Hepatocyte (in vitro differentiated cells): Measurements from ENCODE around the gene GABBR2.

Source experiments
- EZH2 ChIP-seq: fragments of 200-600 bp; sonication (generic); IDR thresholded peaks from 2 replicates; pipeline ENCODE4 v1.6.1; 2016; ENCODE audit warnings: antibody characterized with exemption, mild to moderate bottlenecking, borderline replicate concordance
- EZH2phosphoT487 ChIP-seq: fragments of 200-600 bp; sonication (generic); IDR thresholded peaks from one replicate; pipeline ENCODE4 v1.6.1; 2018; ENCODE audit warnings: antibody characterized with exemption, mild to moderate bottlenecking, low read depth, moderate library complexity; ENCODE audit not compliant: unreplicated experiment, severe bottlenecking
- TF ChIP-seq, protein P1 (sequence below): fragments of 200-600 bp; sonication (generic); IDR thresholded peaks from 2 replicates; pipeline ENCODE4 v1.5.1; 2016; ENCODE audit warnings: antibody characterized with exemption, mild to moderate bottlenecking; ENCODE audit not compliant: poor library complexity

DNA sequence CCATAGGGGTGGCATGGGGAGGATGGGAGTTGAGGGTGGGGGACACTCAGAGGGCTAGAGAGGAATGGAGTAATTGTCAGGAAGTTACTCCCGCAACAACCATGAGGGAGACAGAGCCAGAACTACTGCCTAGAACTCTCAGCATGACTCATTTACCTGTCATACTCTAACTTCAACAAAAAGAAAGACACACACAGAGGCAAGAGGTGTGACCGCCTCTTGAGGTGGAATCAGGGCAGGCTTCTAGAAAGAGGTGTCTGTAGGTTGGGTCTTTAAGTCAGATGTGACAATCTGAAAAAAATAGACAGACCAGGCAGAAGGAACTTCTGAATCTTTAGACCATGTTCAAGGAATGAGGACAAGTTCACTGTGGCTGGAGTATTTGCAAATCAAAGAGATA lies 73.4 kb downstream of the GABBR2 start:
- TF ChIP-seq, protein P1, sequence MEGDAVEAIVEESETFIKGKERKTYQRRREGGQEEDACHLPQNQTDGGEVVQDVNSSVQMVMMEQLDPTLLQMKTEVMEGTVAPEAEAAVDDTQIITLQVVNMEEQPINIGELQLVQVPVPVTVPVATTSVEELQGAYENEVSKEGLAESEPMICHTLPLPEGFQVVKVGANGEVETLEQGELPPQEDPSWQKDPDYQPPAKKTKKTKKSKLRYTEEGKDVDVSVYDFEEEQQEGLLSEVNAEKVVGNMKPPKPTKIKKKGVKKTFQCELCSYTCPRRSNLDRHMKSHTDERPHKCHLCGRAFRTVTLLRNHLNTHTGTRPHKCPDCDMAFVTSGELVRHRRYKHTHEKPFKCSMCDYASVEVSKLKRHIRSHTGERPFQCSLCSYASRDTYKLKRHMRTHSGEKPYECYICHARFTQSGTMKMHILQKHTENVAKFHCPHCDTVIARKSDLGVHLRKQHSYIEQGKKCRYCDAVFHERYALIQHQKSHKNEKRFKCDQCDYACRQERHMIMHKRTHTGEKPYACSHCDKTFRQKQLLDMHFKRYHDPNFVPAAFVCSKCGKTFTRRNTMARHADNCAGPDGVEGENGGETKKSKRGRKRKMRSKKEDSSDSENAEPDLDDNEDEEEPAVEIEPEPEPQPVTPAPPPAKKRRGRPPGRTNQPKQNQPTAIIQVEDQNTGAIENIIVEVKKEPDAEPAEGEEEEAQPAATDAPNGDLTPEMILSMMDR: no peak
- TF ChIP-seq EZH2 (no peak), EZH2phosphoT487 (no peak)
